ENCODE data around the gene HERPUD2.
"Not testable (repeated sequence)": the region's sequence is repeated elsewhere in the genome, so short reads cannot be mapped to it uniquely, and the experiment has no call there.

Gene HERPUD2

GRCh38 chr7:35699796-35700305 lies 4.9 kb upstream of the HERPUD2 start:
- no peak overlapping the region for H3K4me3 ChIP-seq (ENCODE audit: low read depth, low read length)
- DNase-seq (ENCODE audit: low read depth): no peak
- in situ Hi-C loops (cut with HindIII; ENCODE audit: low sequenced_read_pairs): no loop called here
- no peak for TF ChIP-seq CTCF (IDR thresholded peaks at IDR 0.05; ENCODE audit: low read depth, low read length, missing control alignments)

GRCh38 chr7:35698382-35698781 lies 3.4 kb upstream of the HERPUD2 start:
- H3K4me3 ChIP-seq (ENCODE audit: low read depth, low read length); in situ Hi-C loops (cut with HindIII; ENCODE audit: low sequenced_read_pairs); DNase-seq (ENCODE audit: low read depth): not testable (repeated sequence)

GRCh38 chr7:35697414-35698175 lies 2.7 kb upstream of the HERPUD2 start:
- TF ChIP-seq CTCF (IDR thresholded peaks at IDR 0.05; ENCODE audit: low read depth, low read length, missing control alignments): no peak
- DNase-seq (ENCODE audit: low read depth): no peak
- no peak overlapping the region for H3K4me3 ChIP-seq (ENCODE audit: low read depth, low read length)
- in situ Hi-C loops (cut with HindIII; ENCODE audit: low sequenced_read_pairs): no loop called here

- peak overlapping the region; percentile 89 for H3K4me3 ChIP-seq (ENCODE audit: low read depth, low read length)
- in situ Hi-C loops (cut with HindIII; ENCODE audit: low sequenced_read_pairs): no loop called here
- DNase-seq (ENCODE audit: low read depth): no peak
- TF ChIP-seq CTCF (IDR thresholded peaks at IDR 0.05; ENCODE audit: low read depth, low read length, missing control alignments): no peak
Measured at GRCh38 chr7:35695987-35696386, 1.1 kb upstream of the HERPUD2 start.

GRCh38 chr7:35695473-35695850 lies 527 bp upstream of the HERPUD2 start:
- in situ Hi-C loops (cut with HindIII; ENCODE audit: low sequenced_read_pairs): no loop called here
- peak overlapping the region; percentile 89 for H3K4me3 ChIP-seq (ENCODE audit: low read depth, low read length)
- DNase-seq (ENCODE audit: low read depth): no peak
- TF ChIP-seq CTCF (IDR thresholded peaks at IDR 0.05; ENCODE audit: low read depth, low read length, missing control alignments): no peak

GRCh38 chr7:35694161-35694783 lies 663 bp downstream of the HERPUD2 start:
- peak overlapping the region; percentile 89 for H3K4me3 ChIP-seq (ENCODE audit: low read depth, low read length)
- no peak for TF ChIP-seq CTCF (IDR thresholded peaks at IDR 0.05; ENCODE audit: low read depth, low read length, missing control alignments)
- in situ Hi-C loops (cut with HindIII; ENCODE audit: low sequenced_read_pairs): no loop called here
- no peak for DNase-seq (ENCODE audit: low read depth)

GRCh38 chr7:35691827-35692307 lies 3.1 kb downstream of the HERPUD2 start:
- TF ChIP-seq CTCF (IDR thresholded peaks at IDR 0.05; ENCODE audit: low read depth, low read length, missing control alignments): no peak
- no peak overlapping the region for H3K4me3 ChIP-seq (ENCODE audit: low read depth, low read length)
- no peak for DNase-seq (ENCODE audit: low read depth)
- in situ Hi-C loops (cut with HindIII; ENCODE audit: low sequenced_read_pairs): no loop called here
